HL-60/S4 treated with retinoic acid at 250 ng/mL for 4 days and 3 days (cell line): ENCODE data around the gene OR52E5.

Experiments used
- in situ Hi-C: fragments of 300-500 bp; cut with MboI; formaldehyde crosslinking; loops from 2 replicates; pipeline ENCODE4 v1.7.0; 2022; ENCODE audit warnings: low sequenced_read_pairs

The OR52E5 gene

GRCh38 chr11:5892908-5893307 lies at the start of gene OR52E5:
Gene OR52E5 (plus strand): TSS chr11:5893208. CDS start chr11:5900777, 7,569 bp downstream.
- in situ Hi-C loops, result no loop called here

- in situ Hi-C loops, result no loop called here
These were observed 46.3 kb upstream of the OR52E5 start for GRCh38 chr11:5846701-5847100.

DNA sequence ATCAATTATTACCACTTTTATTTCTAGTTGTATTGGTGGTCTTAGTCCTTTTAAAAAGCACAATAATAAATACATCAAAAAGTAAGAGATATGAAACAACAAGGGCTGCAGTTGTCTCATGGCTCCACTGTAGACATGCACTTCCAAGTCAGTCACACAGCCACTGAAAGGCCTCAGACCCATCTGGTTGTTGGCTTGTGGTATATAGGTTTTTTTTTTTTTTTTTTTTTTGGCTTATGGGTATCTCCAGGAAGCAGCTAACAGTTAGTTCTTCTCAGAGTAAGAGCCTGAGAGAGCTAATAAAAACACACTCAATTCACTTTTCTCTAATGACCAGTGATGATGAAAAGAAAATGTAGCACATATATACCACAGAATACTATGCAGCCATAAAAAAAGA lies 45.3 kb upstream of the OR52E5 start:
- in situ Hi-C loops, result no loop called here

GRCh38 chr11:5851002-5851401 lies 42.0 kb upstream of the OR52E5 start:
- in situ Hi-C loops, result no loop called here

- in situ Hi-C loops, result no loop called here
These were observed 35.4 kb upstream of the OR52E5 start, which contains the start of gene OR52E8 for GRCh38 chr11:5857590-5857989. Gene OR52E8 (minus strand): TSS chr11:5857690. CDS start chr11:5857690, 0 bp downstream.

GRCh38 chr11:5865826-5866225 lies 27.2 kb upstream of the OR52E5 start:
- in situ Hi-C loops, result no loop called here

DNA sequence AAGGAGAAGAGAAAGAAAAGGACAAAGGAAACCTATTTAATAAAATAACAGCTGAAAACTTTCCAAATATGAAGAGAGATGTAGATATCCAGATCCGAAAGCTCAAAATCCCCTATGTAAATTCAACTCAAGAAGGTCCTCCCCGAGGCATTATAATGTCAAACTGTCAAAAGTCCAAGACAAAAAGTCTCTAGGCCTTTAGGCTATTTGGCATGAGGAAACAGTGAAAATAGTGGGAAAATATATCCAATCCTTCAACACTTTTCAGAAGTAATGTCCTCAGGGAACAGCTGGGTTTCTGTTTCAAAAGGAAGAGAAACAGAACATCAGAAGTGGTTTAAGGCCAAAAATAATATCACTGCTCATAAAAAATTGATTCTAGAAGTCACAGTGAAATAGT lies 14.4 kb upstream of the OR52E5 start:
- in situ Hi-C loops, result no loop called here

DNA sequence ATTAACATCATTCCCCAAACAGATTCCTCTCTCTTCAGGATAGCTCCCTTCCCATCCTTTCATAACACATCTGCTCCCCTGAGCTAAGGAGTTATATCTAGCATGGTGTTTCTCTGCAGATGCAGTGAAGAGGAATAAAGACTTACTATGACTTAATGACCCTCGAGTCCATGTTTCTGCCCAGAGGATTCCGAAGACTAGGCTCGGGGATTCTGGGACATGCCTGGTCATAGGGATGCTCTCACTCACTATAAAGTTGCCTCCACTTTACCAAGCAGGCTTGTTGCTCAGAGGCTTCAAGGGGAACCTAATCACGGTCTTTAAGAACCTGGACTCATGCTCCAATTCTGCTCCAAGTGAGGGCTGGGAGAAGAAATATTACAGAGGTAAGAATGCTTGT lies 12.7 kb upstream of the OR52E5 start, which contains the start of gene OR52E4:
Gene OR52E4 (plus strand): TSS at position 301 of the 400 bp plus-strand sequence. CDS start 3,664 bp downstream, outside the sequence.
- in situ Hi-C loops, result no loop called here

GRCh38 chr11:5881756-5882155 lies 11.3 kb upstream of the OR52E5 start:
- in situ Hi-C loops, result no loop called here

GRCh38 chr11:5887172-5887571 lies 5.8 kb upstream of the OR52E5 start:
- in situ Hi-C loops, result no loop called here

DNA sequence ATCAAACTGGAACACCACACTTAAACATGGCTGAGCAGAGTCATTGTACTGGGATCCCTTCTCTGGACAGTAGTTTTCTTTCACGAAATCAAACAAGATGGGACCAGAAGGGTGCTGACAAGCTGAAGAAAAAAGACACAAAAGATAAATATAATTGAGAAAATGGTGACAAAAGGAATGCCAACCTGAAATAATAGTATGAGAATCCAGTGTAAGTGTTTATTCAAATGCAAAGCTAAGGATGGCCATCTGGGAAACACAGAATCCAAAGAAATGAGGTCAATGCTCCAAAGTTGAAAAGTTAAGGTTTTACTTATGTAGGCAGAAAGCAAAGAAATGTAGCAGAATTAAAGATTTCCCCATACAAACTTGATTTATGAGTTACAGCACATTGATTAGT lies 5.3 kb upstream of the OR52E5 start:
- in situ Hi-C loops, result no loop called here

DNA sequence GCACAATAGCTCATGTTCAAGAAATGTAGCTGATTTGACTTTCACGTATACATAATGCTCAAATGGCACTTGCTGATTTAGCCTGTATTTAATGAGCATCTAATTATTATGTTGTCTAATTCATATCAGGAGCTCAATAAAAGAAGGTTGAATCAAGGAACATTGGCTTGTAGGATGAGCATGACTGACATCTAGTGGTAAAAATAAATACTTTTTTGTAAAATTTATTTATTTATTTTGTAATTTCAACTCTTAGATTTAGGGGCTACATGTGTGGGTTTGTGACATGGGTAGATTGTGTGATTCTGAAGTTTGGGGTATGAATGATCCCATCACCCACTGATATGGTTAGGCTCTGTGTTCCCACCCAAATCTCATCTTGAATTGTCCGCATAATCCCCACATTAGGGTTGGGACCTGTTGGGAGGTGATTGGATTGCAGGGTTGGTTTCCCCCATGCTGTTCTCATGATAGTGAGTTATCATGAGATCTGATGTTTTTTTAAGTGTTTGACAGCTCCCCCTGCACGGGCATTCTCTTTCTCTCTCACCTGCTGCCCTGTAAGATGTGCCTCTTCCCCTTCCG lies 1.7 kb upstream of the OR52E5 start:
- in situ Hi-C loops, result no loop called here

DNA sequence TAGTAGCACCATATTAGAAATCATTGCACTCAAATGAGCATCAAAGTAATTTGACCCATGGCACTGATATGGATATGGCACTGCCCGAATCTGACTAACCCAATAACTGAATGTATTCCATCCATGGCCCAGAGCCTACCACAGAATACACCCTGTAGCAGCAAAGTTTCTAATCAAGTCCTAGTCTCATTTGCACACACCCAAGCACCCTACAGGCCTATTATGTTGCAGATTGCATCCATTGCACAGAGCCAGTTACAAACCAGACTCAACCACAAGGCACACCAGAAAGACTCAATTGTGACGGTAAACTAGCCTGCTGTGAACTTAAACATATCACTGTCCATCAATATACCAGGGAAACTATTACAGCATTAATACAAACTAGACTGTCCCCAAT lies 6.5 kb downstream of the OR52E5 start:
- in situ Hi-C loops, result no loop called here

- in situ Hi-C loops, result no loop called here
These were observed 17.5 kb downstream of the OR52E5 start for GRCh38 chr11:5910540-5910939.

GRCh38 chr11:5922749-5923426 lies 29.9 kb downstream of the OR52E5 start:
- in situ Hi-C loops, result no loop called here

DNA sequence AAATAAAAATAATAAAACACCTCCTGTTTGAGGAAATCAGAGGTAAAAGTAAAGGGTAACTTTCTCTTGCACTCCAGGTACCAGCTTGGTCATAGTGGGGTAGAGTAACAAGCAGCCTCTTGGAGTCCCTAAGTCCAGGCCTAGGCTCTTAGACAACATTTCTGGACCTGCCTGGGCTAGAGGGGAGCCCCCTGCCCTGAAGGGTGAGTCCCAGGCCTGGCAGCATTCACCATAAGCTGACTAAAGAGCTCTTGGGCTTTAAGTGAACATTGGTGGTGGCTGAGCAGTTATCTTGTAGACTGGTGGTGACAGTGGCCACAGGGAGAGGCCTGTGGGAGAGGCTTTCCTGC lies 30.4 kb downstream of the OR52E5 start:
- in situ Hi-C loops, result no loop called here

GRCh38 chr11:5923794-5924193 lies 30.8 kb downstream of the OR52E5 start:
- in situ Hi-C loops, result no loop called here

GRCh38 chr11:5928271-5928670 lies 35.3 kb downstream of the OR52E5 start:
- in situ Hi-C loops, result no loop called here

GRCh38 chr11:5928811-5929210 lies 35.8 kb downstream of the OR52E5 start:
- in situ Hi-C loops, result no loop called here

GRCh38 chr11:5929571-5930368 lies 36.8 kb downstream of the OR52E5 start:
- in situ Hi-C loops, result no loop called here

GRCh38 chr11:5930614-5931013 lies 37.6 kb downstream of the OR52E5 start:
- in situ Hi-C loops, result no loop called here

DNA sequence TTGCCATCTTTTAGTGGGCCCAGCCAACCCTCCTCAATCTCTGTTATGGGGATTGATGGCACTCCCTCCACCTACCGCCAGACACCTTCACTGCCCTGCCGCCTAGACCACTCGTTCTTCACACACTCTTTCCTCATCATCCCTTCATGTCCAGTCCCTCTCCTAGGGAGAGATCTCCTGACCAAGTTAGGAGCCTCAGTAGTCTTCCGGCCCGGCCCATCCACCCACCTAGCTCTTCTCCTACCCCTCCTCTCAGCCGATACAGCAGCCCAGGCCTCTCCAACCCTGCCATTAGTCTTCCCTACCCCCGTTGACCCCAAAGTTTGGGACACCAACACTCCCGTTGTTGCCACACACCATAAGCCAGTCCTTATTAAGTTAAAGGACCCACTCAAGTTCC lies 38.1 kb downstream of the OR52E5 start:
- in situ Hi-C loops, result no loop called here
